ENCODE results near the gene TREH. TPM values are rescaled to one million over a fixed set of nuclear protein-coding genes. Genes with fewer than 3 reads are reported as not detected.

The TREH gene
- polyA plus RNA-seq, 3 donors: not detected

DNA sequence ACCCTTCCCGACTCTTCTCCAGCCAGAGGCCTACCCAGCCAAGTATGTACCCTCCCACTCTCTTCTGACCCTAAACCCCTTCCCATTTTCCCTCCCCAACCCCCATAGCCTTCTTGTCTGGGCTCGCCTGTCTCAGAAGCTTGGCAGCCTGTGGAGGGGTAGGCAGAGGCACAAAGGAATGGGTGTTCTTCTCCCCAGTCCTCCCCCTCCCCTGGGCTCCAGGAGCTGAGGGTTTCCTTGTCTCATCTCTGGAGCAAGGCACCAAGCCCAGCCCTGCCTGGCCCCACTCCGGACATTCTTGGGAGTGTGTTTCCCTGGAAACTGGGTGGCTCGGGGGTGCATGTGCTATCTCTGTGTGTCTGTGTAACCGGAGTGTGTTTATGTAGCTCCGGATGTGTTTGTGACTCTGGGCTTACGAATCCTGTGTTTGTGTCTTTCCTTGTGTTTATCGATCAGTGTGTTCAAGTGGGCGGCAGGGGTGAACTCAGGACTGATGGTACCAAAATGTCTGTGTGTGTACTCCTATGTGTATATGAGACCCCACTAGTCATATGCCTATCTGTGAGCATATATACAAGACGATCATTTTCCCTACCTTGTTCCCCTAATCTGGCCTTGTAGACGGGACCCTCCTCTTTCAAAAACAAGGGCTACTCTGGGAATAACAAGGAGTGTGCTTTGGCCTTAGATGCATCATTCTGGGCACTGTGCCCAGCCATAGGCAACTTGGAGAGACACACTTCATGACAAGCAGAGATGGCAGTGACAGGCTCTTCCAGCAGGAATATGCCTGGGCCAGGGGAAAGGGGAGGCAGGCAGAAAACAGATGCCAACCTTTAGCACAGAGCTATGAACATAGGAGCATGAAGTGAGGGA, 61.1 kb downstream of the TREH start:
- no peak overlapping the region for H3K4me3 Mint-ChIP-seq
- H3K4me1 Mint-ChIP-seq: peaks cover 24% of the 10 kb centered on the region
- DNase-seq: peak in 1 of 3 donors; percentile 2
- peaks cover 29 to 42% (median 32%) of the 10 kb centered on the region in 3 donors for H3K27me3 Mint-ChIP-seq (ENCODE audit: low read depth in 3 of 3)
- Histone ChIP-seq H2AFZ (ENCODE audit: insufficient read depth, low read depth, low read length, poor library complexity, severe bottlenecking) (no peak overlapping the region), H3K36me3 (replicated peaks in 1 of 2; ENCODE audit: control insufficient read depth in 1 of 2, insufficient read depth in 2 of 2, low read length in 2 of 2) (no peaks in the 10 kb centered on the region), H4K20me1 (ENCODE audit: insufficient read depth, low read length) (no peaks in the 10 kb centered on the region), H3K9me3 (replicated peaks in 1 of 2; ENCODE audit: control insufficient read depth in 1 of 2, insufficient read depth in 1 of 2, low read length in 2 of 2) (no peaks in the 10 kb centered on the region), H3K27me3 (ENCODE audit: control insufficient read depth in 2 of 2, insufficient read depth in 2 of 2, low read length in 2 of 2) (peaks cover 7 to 21% of the 10 kb centered on the region in 2 donors), H3K4me3 (replicated peaks in 1 of 3; ENCODE audit: low read depth in 2 of 3, low read length in 3 of 3) (no peak overlapping the region), H3K9ac (ENCODE audit: insufficient read depth, low read length, poor library complexity, severe bottlenecking) (no peak overlapping the region), H3K4me1 (ENCODE audit: control insufficient read depth in 1 of 2, insufficient read depth in 2 of 2, low read length in 2 of 2) (peaks cover 14 to 20% of the 10 kb centered on the region in 2 donors), H3K4me2 (replicated peaks; ENCODE audit: extremely low read depth, low read length, poor library complexity, severe bottlenecking) (no peak overlapping the region), H3K27ac (ENCODE audit: low read depth in 1 of 2, low read length in 2 of 2) (no peak overlapping the region), H3K79me2 (ENCODE audit: insufficient read depth, low read length) (no peaks in the 10 kb centered on the region)
- peak overlapping the region in 1 of 7 donors; percentile 9 for H3K27ac Mint-ChIP-seq
- TF ChIP-seq, protein P1, sequence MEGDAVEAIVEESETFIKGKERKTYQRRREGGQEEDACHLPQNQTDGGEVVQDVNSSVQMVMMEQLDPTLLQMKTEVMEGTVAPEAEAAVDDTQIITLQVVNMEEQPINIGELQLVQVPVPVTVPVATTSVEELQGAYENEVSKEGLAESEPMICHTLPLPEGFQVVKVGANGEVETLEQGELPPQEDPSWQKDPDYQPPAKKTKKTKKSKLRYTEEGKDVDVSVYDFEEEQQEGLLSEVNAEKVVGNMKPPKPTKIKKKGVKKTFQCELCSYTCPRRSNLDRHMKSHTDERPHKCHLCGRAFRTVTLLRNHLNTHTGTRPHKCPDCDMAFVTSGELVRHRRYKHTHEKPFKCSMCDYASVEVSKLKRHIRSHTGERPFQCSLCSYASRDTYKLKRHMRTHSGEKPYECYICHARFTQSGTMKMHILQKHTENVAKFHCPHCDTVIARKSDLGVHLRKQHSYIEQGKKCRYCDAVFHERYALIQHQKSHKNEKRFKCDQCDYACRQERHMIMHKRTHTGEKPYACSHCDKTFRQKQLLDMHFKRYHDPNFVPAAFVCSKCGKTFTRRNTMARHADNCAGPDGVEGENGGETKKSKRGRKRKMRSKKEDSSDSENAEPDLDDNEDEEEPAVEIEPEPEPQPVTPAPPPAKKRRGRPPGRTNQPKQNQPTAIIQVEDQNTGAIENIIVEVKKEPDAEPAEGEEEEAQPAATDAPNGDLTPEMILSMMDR (IDR thresholded peaks at IDR 0.05): no peak
- WGBS (ENCODE audit: insufficient coverage): 86% methylated on average over 2 of the region's 11 CpGs
- H3K9me3 Mint-ChIP-seq: peaks cover 0 to 4% (median 0%) of the 10 kb centered on the region in 7 donors
- H3K36me3 Mint-ChIP-seq: no peaks in the 10 kb centered on the region
- intact Hi-C loops (cut with micrococcal nuclease): no loop called here

DNA sequence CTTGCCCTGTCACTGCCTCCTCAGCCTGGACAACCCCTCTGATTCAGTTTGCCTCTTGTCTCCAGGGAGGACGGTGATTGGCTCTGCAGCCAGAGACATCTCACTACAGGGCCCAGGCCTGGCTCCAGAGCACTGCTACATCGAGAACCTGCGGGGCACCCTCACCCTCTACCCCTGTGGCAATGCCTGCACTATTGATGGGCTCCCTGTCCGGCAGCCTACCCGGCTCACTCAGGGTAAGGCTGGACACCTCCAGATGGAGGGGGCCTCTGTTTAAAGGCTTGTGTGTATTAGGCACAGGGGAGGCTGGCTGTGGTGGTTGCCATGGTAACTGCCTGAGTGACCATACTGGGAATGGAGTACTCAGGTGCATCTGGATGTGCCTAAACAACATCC, 63.5 kb downstream of the TREH start:
- Mint-ChIP-seq H3K36me3 (no peaks in the 10 kb centered on the region), H3K27ac (no peak overlapping the region), H3K4me1 (peaks cover 28% of the 10 kb centered on the region), H3K4me3 (no peak overlapping the region), H3K9me3 (peaks cover 0 to 5% (median 2%) of the 10 kb centered on the region in 7 donors), H3K27me3 (ENCODE audit: low read depth in 3 of 3) (peaks cover 37 to 50% (median 37%) of the 10 kb centered on the region in 3 donors)
- 100% methylated on average over 1 of the region's 5 CpGs for WGBS (ENCODE audit: insufficient coverage)
- no peak overlapping the region for H3K4me3 ChIP-seq (replicated peaks in 1 of 3; ENCODE audit: low read depth in 2 of 3, low read length in 3 of 3)
- H2AFZ ChIP-seq (ENCODE audit: insufficient read depth, low read depth, low read length, poor library complexity, severe bottlenecking): no peak overlapping the region
- no peak overlapping the region for H3K9ac ChIP-seq (ENCODE audit: insufficient read depth, low read length, poor library complexity, severe bottlenecking)
- DNase-seq: no peak
- no peaks in the 10 kb centered on the region for H4K20me1 ChIP-seq (ENCODE audit: insufficient read depth, low read length)
- TF ChIP-seq, protein P1 (IDR thresholded peaks at IDR 0.05): no peak
- no peak overlapping the region for H3K27ac ChIP-seq (ENCODE audit: low read depth in 1 of 2, low read length in 2 of 2)
- H3K9me3 ChIP-seq (replicated peaks in 1 of 2; ENCODE audit: control insufficient read depth in 1 of 2, insufficient read depth in 1 of 2, low read length in 2 of 2): no peaks in the 10 kb centered on the region
- H3K4me2 ChIP-seq (replicated peaks; ENCODE audit: extremely low read depth, low read length, poor library complexity, severe bottlenecking): no peak overlapping the region
- peaks cover 17 to 33% of the 10 kb centered on the region in 2 donors for H3K27me3 ChIP-seq (ENCODE audit: control insufficient read depth in 2 of 2, insufficient read depth in 2 of 2, low read length in 2 of 2)
- no peaks in the 10 kb centered on the region for H3K36me3 ChIP-seq (replicated peaks in 1 of 2; ENCODE audit: control insufficient read depth in 1 of 2, insufficient read depth in 2 of 2, low read length in 2 of 2)
- intact Hi-C loops (cut with micrococcal nuclease): no loop called here
- H3K4me1 ChIP-seq (ENCODE audit: control insufficient read depth in 1 of 2, insufficient read depth in 2 of 2, low read length in 2 of 2): peaks cover 12% of the 10 kb centered on the region in 2 donors
- no peaks in the 10 kb centered on the region for H3K79me2 ChIP-seq (ENCODE audit: insufficient read depth, low read length)

Data from CD14-positive monocyte (primary cell).